Prostate gland (tissue), 1 donor: ENCODE results near the gene AIF1.

Source experiments
- POLR2A ChIP-seq: fragments of 450-650 bp; IDR thresholded peaks from one replicate; pipeline ENCODE4 v1.6.1; 2016; ENCODE audit warnings: antibody characterized with exemption, mild to moderate bottlenecking
- POLR2AphosphoS5 ChIP-seq: sonication (generic); formaldehyde crosslinking; IDR thresholded peaks from one replicate; pipeline ENCODE4 v1.6.1; 2017; ENCODE audit warnings: antibody characterized with exemption

GRCh38 chr6:31636698-31637596, 21.9 kb downstream of the AIF1 start:
- TF ChIP-seq POLR2AphosphoS5 (no peak), POLR2A (no peak)
